Measurements from ENCODE around the gene ATP1B1.

ATP1B1 gene

GRCh38 chr1:169133801-169134502 is 27.5 kb downstream of the ATP1B1 start:
- TF ChIP-seq CTCF (IDR thresholded peaks at IDR 0.05; ENCODE audit: insufficient read depth, low read length, poor library complexity, severe bottlenecking) (no peak), EZH2phosphoT487 (conservative IDR thresholded peaks at IDR 0.05; ENCODE audit: low read length) (no peak)
- no peak overlapping the region for H2AFZ ChIP-seq (ENCODE audit: low read depth, low read length, severe bottlenecking)
- no peaks in the 10 kb centered on the region for H3K27me3 ChIP-seq (ENCODE audit: low read length)
- H4K20me1 ChIP-seq (ENCODE audit: low read depth, low read length): no peaks in the 10 kb centered on the region
- no peak overlapping the region for H3K9ac ChIP-seq (ENCODE audit: low read length)
- no peaks in the 10 kb centered on the region for H3K36me3 ChIP-seq (ENCODE audit: low read length)
- no peaks in the 10 kb centered on the region for H3K79me2 ChIP-seq (ENCODE audit: insufficient read depth, low read length)
- no peak overlapping the region for H3K27ac ChIP-seq (ENCODE audit: low read depth, low read length)
- H3K9me2 ChIP-seq (replicated peaks; ENCODE audit: insufficient read depth, low read length): no peaks in the 10 kb centered on the region
- H3K4me2 ChIP-seq (ENCODE audit: low read depth, low read length, poor library complexity, severe bottlenecking): no peak overlapping the region
- H3F3A ChIP-seq (ENCODE audit: insufficient read depth): no peaks in the 10 kb centered on the region
- no peak overlapping the region for H3K4me3 ChIP-seq (ENCODE audit: insufficient read depth, low read length, poor library complexity, severe bottlenecking)
- H3K9me3 ChIP-seq (ENCODE audit: insufficient read depth, low read length): no peaks in the 10 kb centered on the region

DNA sequence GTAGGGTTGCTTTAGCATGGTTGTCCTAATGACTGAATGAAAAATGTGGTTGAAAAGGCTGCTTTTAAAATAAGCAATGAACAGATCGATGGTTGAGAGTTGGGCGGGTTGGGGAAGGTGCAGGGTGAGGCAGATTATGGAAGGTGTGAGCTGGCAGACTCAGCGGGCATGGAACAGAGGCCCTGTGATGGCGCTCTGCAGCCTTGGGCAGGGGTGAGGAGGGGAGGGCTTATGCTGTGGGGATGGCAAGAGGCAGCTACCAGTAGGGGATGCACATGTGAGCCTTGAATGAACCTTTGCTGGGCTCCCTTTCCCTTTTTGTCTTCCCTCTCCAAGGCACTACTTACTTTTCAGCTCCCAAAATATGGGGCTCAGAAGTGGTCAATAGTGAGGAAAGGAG is 30.9 kb downstream of the ATP1B1 start:
- Histone ChIP-seq H3K4me2 (ENCODE audit: low read depth, low read length, poor library complexity, severe bottlenecking) (no peak overlapping the region), H3K9me3 (ENCODE audit: insufficient read depth, low read length) (no peaks in the 10 kb centered on the region), H3K27me3 (ENCODE audit: low read length) (no peaks in the 10 kb centered on the region), H3K9ac (ENCODE audit: low read length) (no peak overlapping the region), H2AFZ (ENCODE audit: low read depth, low read length, severe bottlenecking) (no peak overlapping the region), H3F3A (ENCODE audit: insufficient read depth) (no peaks in the 10 kb centered on the region), H3K9me2 (replicated peaks; ENCODE audit: insufficient read depth, low read length) (no peaks in the 10 kb centered on the region), H3K79me2 (ENCODE audit: insufficient read depth, low read length) (no peaks in the 10 kb centered on the region), H4K20me1 (ENCODE audit: low read depth, low read length) (no peaks in the 10 kb centered on the region), H3K36me3 (ENCODE audit: low read length) (no peaks in the 10 kb centered on the region), H3K4me3 (ENCODE audit: insufficient read depth, low read length, poor library complexity, severe bottlenecking) (no peak overlapping the region), H3K27ac (ENCODE audit: low read depth, low read length) (no peak overlapping the region)
- TF ChIP-seq EZH2phosphoT487 (conservative IDR thresholded peaks at IDR 0.05; ENCODE audit: low read length): no peak
- TF ChIP-seq CTCF (IDR thresholded peaks at IDR 0.05; ENCODE audit: insufficient read depth, low read length, poor library complexity, severe bottlenecking): no peak

DNA sequence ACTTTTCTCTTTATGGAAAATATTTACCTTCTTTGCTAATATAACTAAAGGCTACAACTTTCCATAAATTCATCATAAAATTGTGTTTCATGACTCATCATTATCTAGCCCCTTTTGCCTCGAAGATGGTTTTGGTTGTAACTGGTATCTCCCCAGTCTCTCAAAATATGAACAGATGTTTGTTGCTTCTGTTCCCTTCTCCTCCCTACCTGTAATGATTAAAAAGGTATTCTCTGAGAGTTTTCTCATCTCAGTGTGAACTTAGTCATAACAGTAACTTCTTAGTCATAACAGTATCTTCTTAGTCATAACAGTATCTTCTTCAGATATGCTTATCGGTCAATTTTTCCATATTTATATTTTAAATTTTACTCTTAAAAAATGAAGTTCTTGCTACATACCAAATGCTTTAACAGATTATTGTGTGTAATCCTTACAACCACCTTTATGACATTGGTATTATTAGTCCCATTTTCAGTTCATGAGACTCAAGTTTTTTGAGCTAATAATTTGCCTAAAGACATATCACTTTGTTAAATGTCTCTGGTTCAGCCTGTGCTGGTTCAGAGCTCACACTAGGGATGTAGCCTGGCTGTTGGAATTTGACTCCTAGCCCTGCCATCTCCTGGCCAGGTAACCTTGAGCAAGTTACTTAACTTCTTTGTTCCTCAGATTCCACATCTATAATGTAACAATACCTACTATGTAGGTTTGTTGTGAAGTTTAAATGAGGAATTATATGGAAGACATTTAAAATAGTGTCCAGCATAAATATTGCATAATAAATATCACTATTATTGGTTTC is 32.6 kb downstream of the ATP1B1 start:
- Histone ChIP-seq H3K4me3 (ENCODE audit: insufficient read depth, low read length, poor library complexity, severe bottlenecking) (no peak overlapping the region), H3K9me2 (replicated peaks; ENCODE audit: insufficient read depth, low read length) (no peaks in the 10 kb centered on the region), H3K79me2 (ENCODE audit: insufficient read depth, low read length) (no peaks in the 10 kb centered on the region), H3K36me3 (ENCODE audit: low read length) (no peaks in the 10 kb centered on the region), H3F3A (ENCODE audit: insufficient read depth) (no peaks in the 10 kb centered on the region), H3K27me3 (ENCODE audit: low read length) (no peaks in the 10 kb centered on the region), H3K4me2 (ENCODE audit: low read depth, low read length, poor library complexity, severe bottlenecking) (no peak overlapping the region), H3K9me3 (ENCODE audit: insufficient read depth, low read length) (no peaks in the 10 kb centered on the region), H3K9ac (ENCODE audit: low read length) (no peak overlapping the region), H4K20me1 (ENCODE audit: low read depth, low read length) (no peaks in the 10 kb centered on the region), H3K27ac (ENCODE audit: low read depth, low read length) (no peak overlapping the region), H2AFZ (ENCODE audit: low read depth, low read length, severe bottlenecking) (no peak overlapping the region)
- TF ChIP-seq EZH2phosphoT487 (conservative IDR thresholded peaks at IDR 0.05; ENCODE audit: low read length): no peak

GRCh38 chr1:169141356-169141755 is 34.9 kb downstream of the ATP1B1 start:
- no peaks in the 10 kb centered on the region for H3K36me3 ChIP-seq (ENCODE audit: low read length)
- H3K9me2 ChIP-seq (replicated peaks; ENCODE audit: insufficient read depth, low read length): no peaks in the 10 kb centered on the region
- no peaks in the 10 kb centered on the region for H4K20me1 ChIP-seq (ENCODE audit: low read depth, low read length)
- no peak overlapping the region for H2AFZ ChIP-seq (ENCODE audit: low read depth, low read length, severe bottlenecking)
- H3K4me3 ChIP-seq (ENCODE audit: insufficient read depth, low read length, poor library complexity, severe bottlenecking): no peak overlapping the region
- no peaks in the 10 kb centered on the region for H3K9me3 ChIP-seq (ENCODE audit: insufficient read depth, low read length)
- no peak overlapping the region for H3K4me2 ChIP-seq (ENCODE audit: low read depth, low read length, poor library complexity, severe bottlenecking)
- no peak overlapping the region for H3K9ac ChIP-seq (ENCODE audit: low read length)
- no peaks in the 10 kb centered on the region for H3F3A ChIP-seq (ENCODE audit: insufficient read depth)
- H3K79me2 ChIP-seq (ENCODE audit: insufficient read depth, low read length): no peaks in the 10 kb centered on the region
- H3K27ac ChIP-seq (ENCODE audit: low read depth, low read length): no peak overlapping the region
- H3K27me3 ChIP-seq (ENCODE audit: low read length): no peaks in the 10 kb centered on the region
- TF ChIP-seq CTCF (IDR thresholded peaks at IDR 0.05; ENCODE audit: insufficient read depth, low read length, poor library complexity, severe bottlenecking) (no peak), EZH2phosphoT487 (conservative IDR thresholded peaks at IDR 0.05; ENCODE audit: low read length) (no peak)

All from SU-DHL-6 (cell line).